Activated T-cell treated with anti-CD3 and anti-CD28 coated beads, Interleukin-2, amount 50 U/mL, for 4 hours (primary cell): Measurements from ENCODE around the gene VIM. TPM values are rescaled to one million over a fixed set of nuclear protein-coding genes. Genes with fewer than 3 reads are reported as not detected.
A peak's percentile ranks its signal among the peaks of the same experiment; 100 is the strongest.
"Not testable (repeated sequence)": the region's sequence is repeated elsewhere in the genome, so short reads cannot be mapped to it uniquely, and the experiment has no call there.

Experiments
- ATAC-seq, 2 donors: fragments of 200-7000 bp; cut with Tn5 transposase; one replicate each; pipeline ENCODE4 v1.10.0; 2021
- DNase-seq: peaks from one replicate; pipeline ENCODE4 v3.0.0-alpha.2; 2020
- H3K27me3 Mint-ChIP-seq: one replicate; pipeline ENCODE4 v1.8.0; 2021; ENCODE audit warnings: low read depth, mixed read lengths
- H3K36me3 Mint-ChIP-seq: one replicate; pipeline ENCODE4 v1.8.0; 2022; ENCODE audit warnings: mixed read lengths; ENCODE audit not compliant: insufficient read depth
- H3K4me1 Mint-ChIP-seq: one replicate; pipeline ENCODE4 v1.8.0; 2021; ENCODE audit warnings: low read depth, mixed read lengths
- H3K4me3 Mint-ChIP-seq: one replicate; pipeline ENCODE4 v1.8.0; 2021; ENCODE audit warnings: mild to moderate bottlenecking, moderate library complexity, mixed read lengths
- H3K9me3 Mint-ChIP-seq: one replicate; pipeline ENCODE4 v1.8.0; 2021; ENCODE audit warnings: mixed read lengths
- total RNA-seq, 3 donors: library from RNA; stranded (reverse); gene quantifications; one replicate each; pipeline ENCODE4 v1.2.1, GENCODE V29; 2021

The VIM gene
- total RNA-seq, 3 donors from 2014 or later, result 113 to 192 (median 123) TPM

- H3K9me3 Mint-ChIP-seq, result peaks cover 6% of the 10 kb centered on the region
- no peak overlapping the region for H3K4me3 Mint-ChIP-seq
- peaks cover 5% of the 10 kb centered on the region for H3K27me3 Mint-ChIP-seq
- DNase-seq (no peak), ATAC-seq (no peak)
- peaks cover 2% of the 10 kb centered on the region for H3K36me3 Mint-ChIP-seq
- peaks cover 5% of the 10 kb centered on the region for H3K4me1 Mint-ChIP-seq
These were observed 16.8 kb downstream of the VIM start for GRCh38 chr10:17244700-17245365.

- no peak for DNase-seq
- no peak for ATAC-seq
- Mint-ChIP-seq H3K4me1 (no peaks in the 10 kb centered on the region), H3K4me3 (no peak overlapping the region), H3K9me3 (peaks cover 6% of the 10 kb centered on the region), H3K36me3 (peaks cover 2% of the 10 kb centered on the region), H3K27me3 (peaks cover 5% of the 10 kb centered on the region)
These were observed 19.2 kb downstream of the VIM start for GRCh38 chr10:17247210-17247609.

- ATAC-seq (no peak), DNase-seq (no peak)
- Mint-ChIP-seq H3K9me3 (peaks cover 6% of the 10 kb centered on the region), H3K36me3 (peaks cover 2% of the 10 kb centered on the region), H3K4me3 (no peak overlapping the region), H3K4me1 (no peaks in the 10 kb centered on the region), H3K27me3 (peaks cover 5% of the 10 kb centered on the region)
These were observed 20.9 kb downstream of the VIM start for GRCh38 chr10:17248964-17249363.

DNA sequence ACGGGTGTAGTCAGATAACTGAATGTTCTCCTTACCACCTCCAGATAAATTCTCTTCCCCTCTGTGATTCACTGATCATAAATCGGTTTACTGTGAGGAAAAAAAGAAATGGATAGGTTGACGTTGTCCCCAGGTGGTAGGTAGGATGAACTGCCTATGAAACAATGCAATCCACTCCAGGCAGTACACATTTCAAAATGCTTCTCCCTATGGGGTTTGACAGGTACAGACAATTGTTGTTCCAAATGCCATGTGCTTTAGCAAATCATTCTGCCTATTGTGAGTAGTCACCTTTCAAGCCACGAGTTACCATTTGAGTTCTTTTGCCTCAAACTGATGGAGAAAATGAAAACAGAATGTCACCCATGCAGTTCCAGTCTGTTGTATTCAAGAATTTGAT lies 21.8 kb downstream of the VIM start:
- Mint-ChIP-seq H3K36me3 (peaks cover 2% of the 10 kb centered on the region), H3K4me3 (no peak overlapping the region), H3K4me1 (no peaks in the 10 kb centered on the region), H3K9me3 (peaks cover 6% of the 10 kb centered on the region), H3K27me3 (peaks cover 5% of the 10 kb centered on the region)
- no peak for DNase-seq
- no peak for ATAC-seq

DNA sequence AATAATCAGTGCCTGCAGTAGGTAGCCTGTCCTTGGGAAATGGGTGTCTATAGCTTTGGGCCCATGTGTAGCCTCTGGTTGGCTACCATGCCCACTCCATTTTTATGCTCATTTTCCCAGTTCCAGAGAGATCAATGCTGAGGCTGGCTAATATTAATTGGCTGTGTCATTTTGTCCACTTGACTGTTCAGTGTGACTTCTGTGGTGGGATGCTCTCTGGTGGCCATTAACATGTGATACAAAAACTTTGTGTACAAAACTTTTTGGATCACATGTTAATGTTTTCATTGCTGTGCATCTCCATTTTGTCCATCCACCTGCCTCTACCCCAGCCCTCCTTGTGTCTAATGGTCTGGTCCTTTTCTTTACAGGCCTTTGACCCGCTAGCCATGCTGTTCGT lies 22.7 kb downstream of the VIM start:
- peaks cover 5% of the 10 kb centered on the region for H3K27me3 Mint-ChIP-seq
- DNase-seq (no peak), ATAC-seq (no peak)
- H3K4me1 Mint-ChIP-seq, result no peaks in the 10 kb centered on the region
- peaks cover 2% of the 10 kb centered on the region for H3K36me3 Mint-ChIP-seq
- peaks cover 6% of the 10 kb centered on the region for H3K9me3 Mint-ChIP-seq
- no peak overlapping the region for H3K4me3 Mint-ChIP-seq

DNA sequence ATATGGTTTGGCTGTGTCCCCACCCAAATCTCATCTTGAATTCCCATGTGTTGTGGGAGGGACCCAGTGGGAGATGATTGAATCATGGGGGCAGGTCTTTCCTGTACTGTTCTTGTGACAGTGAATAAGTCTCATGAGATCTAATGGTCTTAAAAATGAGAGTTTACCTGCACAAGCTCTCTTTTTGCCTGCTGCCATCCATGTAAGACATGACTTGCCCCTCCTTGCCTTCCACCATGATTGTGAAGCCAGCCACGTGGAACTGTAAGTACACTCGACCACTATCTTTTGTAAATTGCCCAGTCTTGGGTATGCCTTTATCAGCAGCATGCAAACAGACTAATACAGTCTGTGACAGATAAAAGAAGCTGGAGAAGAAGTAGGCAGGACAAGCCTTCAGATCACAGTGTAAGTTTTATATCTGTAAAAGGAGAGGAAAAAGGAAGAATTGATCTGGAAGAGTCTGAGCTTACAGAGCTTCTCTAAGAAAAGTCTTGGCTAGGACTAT lies 26.6 kb downstream of the VIM start:
- H3K4me3 Mint-ChIP-seq, DNase-seq, H3K27me3 Mint-ChIP-seq, H3K9me3 Mint-ChIP-seq, H3K4me1 Mint-ChIP-seq, H3K36me3 Mint-ChIP-seq, ATAC-seq: not testable (repeated sequence)

- Mint-ChIP-seq H3K27me3 (no peaks in the 10 kb centered on the region), H3K4me3 (no peak overlapping the region)
- ATAC-seq, result no peak
These were observed 27.5 kb downstream of the VIM start for GRCh38 chr10:17255512-17255911.

DNA sequence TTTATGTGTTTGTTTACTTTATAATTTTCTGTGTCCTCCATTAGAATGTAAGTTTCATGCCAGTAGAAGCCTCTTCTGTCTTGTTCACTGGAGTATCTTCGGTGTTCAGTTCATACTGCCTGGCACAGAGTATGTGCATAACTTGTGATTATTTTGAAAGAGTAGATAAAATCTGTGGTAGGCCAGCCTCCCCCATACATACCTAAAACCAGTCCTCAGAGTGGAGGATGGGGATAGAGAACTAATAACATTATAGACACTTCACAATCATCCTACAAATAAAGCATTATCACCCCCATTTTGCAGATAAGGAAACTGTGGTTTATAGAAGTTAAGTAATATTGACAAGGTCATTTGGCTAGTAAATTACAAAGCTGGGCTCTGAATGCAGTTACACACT lies 28.0 kb downstream of the VIM start:
- DNase-seq (no peak), ATAC-seq (no peak)
- no peaks in the 10 kb centered on the region for H3K9me3 Mint-ChIP-seq
- no peaks in the 10 kb centered on the region for H3K27me3 Mint-ChIP-seq
- H3K4me3 Mint-ChIP-seq, result no peak overlapping the region
- peaks cover 4% of the 10 kb centered on the region for H3K4me1 Mint-ChIP-seq
- no peaks in the 10 kb centered on the region for H3K36me3 Mint-ChIP-seq

More at GRCh38 chr10:17255512-17255911, 27.5 kb downstream of the VIM start:
- DNase-seq, result no peak
- Mint-ChIP-seq H3K9me3 (no peaks in the 10 kb centered on the region), H3K36me3 (no peaks in the 10 kb centered on the region), H3K4me1 (peaks cover 4% of the 10 kb centered on the region)

DNA sequence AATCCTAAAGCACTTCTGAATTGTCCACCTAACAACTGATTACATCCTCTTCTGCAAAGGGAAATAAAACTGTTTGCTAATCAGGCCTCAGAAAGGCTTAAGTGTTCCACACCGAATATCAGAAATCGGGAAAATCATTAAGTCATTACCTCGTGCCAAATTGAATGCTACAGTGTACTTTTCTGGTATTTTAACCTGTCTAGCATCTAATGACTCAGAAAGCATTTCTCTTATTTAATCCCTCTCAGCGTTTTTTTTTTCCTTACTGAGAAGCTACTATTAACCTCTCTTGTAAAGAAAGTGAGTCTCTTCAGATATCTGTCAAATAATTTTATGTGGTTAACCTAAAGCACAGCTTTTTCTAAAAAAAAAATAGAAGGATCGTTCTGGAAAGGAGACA lies 28.6 kb downstream of the VIM start:
- peaks cover 1% of the 10 kb centered on the region for H3K9me3 Mint-ChIP-seq
- DNase-seq (no peak), ATAC-seq (no peak)
- no peaks in the 10 kb centered on the region for H3K27me3 Mint-ChIP-seq
- H3K36me3 Mint-ChIP-seq, result no peaks in the 10 kb centered on the region
- H3K4me3 Mint-ChIP-seq, result no peak overlapping the region
- peaks cover 4% of the 10 kb centered on the region for H3K4me1 Mint-ChIP-seq

DNA sequence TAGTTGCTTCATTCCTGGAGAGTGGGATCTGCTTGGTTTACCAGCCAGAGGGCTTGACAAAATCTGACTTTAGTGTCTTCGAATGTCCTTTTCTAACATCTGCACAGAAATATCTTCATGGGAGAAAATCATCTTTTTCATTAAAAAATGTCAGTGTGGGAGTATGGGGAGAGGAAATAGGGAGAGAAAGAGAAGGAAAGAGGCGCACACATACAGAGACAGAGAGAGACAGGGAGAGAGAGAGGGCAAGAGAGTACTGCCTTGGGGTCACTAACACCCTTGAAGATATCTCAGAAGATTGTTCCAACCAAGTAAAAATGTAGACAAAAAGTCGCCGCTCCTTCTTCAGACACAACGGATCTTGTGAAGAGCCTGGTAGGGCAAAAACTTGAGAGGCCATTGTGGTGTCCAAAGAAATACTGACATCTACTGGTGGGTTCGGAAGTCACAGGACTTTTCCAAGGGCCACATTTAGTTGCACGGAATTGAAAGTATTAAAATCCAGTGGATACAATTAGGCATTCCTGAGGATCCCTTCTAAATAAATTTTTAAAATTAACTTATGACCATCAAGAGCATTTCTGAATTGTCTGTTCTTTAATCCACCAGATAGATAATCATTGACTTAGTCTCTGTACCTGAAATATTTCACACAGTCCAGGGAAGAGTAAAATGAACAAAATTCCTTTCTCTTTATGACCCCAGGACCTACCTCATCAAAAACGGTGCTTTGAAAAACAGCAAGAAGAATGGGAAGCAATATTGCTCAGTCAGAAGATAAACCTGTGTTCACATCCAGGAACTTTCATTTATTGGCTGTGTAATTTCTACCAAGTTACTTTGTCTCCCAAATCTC lies 29.7 kb downstream of the VIM start:
- Mint-ChIP-seq H3K36me3 (no peaks in the 10 kb centered on the region), H3K4me3 (peak overlapping the region; percentile 59), H3K4me1 (peaks cover 4% of the 10 kb centered on the region), H3K9me3 (peaks cover 8% of the 10 kb centered on the region), H3K27me3 (no peaks in the 10 kb centered on the region)
- ATAC-seq (peak; percentile 75 to 76), DNase-seq (peak; percentile 41)

DNA sequence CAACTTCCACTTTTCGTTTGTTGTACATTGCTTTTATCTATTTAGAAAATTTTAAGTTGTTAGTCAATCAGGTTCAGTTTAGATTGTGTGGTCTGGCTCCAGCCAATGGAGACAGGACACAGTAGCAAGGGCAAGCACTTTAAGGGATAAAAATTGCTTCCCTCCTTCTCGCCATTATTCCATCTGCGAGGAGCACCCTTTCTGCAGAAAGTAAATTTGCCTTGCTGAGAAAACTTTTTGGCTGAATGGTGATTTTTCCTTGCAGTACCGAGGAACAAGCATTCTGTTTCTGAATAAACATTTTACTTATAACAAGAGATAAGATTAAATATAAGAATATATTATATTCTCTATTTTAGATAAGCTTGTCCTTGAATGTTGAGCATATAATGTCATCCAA lies 34.5 kb downstream of the VIM start:
- Mint-ChIP-seq H3K27me3 (peaks cover 8% of the 10 kb centered on the region), H3K4me1 (peaks cover 2% of the 10 kb centered on the region), H3K9me3 (peaks cover 14% of the 10 kb centered on the region), H3K36me3 (no peaks in the 10 kb centered on the region), H3K4me3 (no peak overlapping the region)
- ATAC-seq (no peak), DNase-seq (no peak)

GRCh38 chr10:17263580-17263979 lies 35.5 kb downstream of the VIM start:
- Mint-ChIP-seq H3K4me3 (no peak overlapping the region), H3K36me3 (no peaks in the 10 kb centered on the region), H3K9me3 (peaks cover 14% of the 10 kb centered on the region), H3K27me3 (peaks cover 16% of the 10 kb centered on the region), H3K4me1 (no peaks in the 10 kb centered on the region)
- DNase-seq (no peak), ATAC-seq (no peak)

DNA sequence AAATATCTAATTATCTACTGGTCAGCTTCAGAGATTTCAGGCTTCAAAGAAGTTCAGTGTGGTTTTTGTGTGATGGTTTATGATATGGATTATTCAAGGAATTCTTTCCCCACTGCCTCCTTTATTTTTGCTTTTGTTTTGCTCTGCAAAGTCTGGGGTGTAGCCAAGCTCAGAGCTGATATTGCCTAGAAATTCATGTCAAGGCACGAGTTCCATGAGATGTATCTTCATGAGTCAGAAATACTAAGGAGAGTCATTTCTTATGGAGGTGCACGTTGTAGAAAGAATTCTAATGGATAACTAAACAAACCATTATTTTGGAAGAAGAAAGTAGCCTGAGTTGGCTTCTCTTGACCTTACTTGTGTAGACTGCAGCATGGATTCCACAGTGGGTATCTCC lies 37.4 kb downstream of the VIM start:
- Mint-ChIP-seq H3K27me3 (peaks cover 19% of the 10 kb centered on the region), H3K36me3 (no peaks in the 10 kb centered on the region), H3K4me3 (no peak overlapping the region), H3K4me1 (no peaks in the 10 kb centered on the region), H3K9me3 (peaks cover 14% of the 10 kb centered on the region)
- ATAC-seq (no peak), DNase-seq (no peak)

GRCh38 chr10:17266549-17266948 lies 38.5 kb downstream of the VIM start:
- Mint-ChIP-seq H3K9me3 (peaks cover 14% of the 10 kb centered on the region), H3K27me3 (peaks cover 19% of the 10 kb centered on the region)
- H3K36me3 Mint-ChIP-seq, ATAC-seq, DNase-seq, H3K4me1 Mint-ChIP-seq, H3K4me3 Mint-ChIP-seq: not testable (repeated sequence)

DNA sequence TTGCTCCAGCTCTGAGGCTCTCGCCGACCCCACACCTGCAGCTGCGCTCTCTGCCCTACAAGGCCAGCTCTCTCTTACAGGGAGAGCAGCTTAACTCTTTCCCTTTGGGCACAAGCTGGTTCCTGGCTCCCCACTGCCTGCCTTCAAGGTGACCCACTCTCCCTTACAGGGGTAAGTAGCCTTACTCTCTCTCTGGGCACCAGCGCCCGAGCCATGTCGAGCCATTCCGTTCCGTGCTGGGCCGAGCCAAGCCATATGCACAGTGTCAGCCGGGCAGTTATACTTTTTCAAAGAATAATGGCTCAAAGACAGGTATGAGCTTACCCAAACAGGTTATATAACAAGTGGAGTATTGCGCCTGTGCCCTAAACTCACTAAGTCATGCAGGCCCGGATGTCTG lies 44.6 kb downstream of the VIM start:
- Mint-ChIP-seq H3K4me3 (no peak overlapping the region), H3K27me3 (peaks cover 16% of the 10 kb centered on the region), H3K9me3 (no peaks in the 10 kb centered on the region), H3K4me1 (no peaks in the 10 kb centered on the region), H3K36me3 (no peaks in the 10 kb centered on the region)
- ATAC-seq, result no peak
- no peak for DNase-seq
